Stimulated activated naive CD8-positive, alpha-beta T cell treated with anti-CD3 and anti-CD28 coated beads, Interleukin-15, amount 100 ng/mL, for 72 hours (primary cell): Measurements from ENCODE around the gene DIP2C.

ENCODE experiments used
- ATAC-seq: fragments of 150-1000 bp; cut with Tn5 transposase; 2 replicates; pipeline ENCODE4 v1.10.0; 2021; ENCODE audit warnings: mild to moderate bottlenecking, moderate library complexity
- DNase-seq, 2 donors: peaks; one replicate each; pipeline ENCODE4 v3.0.0; 2021 to 2022
- H3K27ac Mint-ChIP-seq, 2 donors: one replicate each; pipeline ENCODE4 v1.8.0; 2022; ENCODE audit warnings: mild to moderate bottlenecking in 2 of 2, mixed read lengths in 2 of 2, moderate library complexity in 2 of 2
- H3K27me3 Mint-ChIP-seq: one replicate; pipeline ENCODE4 v1.8.0; 2022; ENCODE audit warnings: mixed read lengths
- H3K4me1 Mint-ChIP-seq: one replicate; pipeline ENCODE4 v1.8.0; 2022; ENCODE audit warnings: mild to moderate bottlenecking, mixed read lengths
- H3K4me3 Mint-ChIP-seq, 2 donors: one replicate each; pipeline ENCODE4 v1.8.0; 2022; ENCODE audit warnings: mild to moderate bottlenecking in 2 of 2, mixed read lengths in 2 of 2, moderate library complexity in 1 of 2
- H3K9me3 Mint-ChIP-seq, 2 donors: one replicate each; pipeline ENCODE4 v1.8.0; 2022; ENCODE audit warnings: mixed read lengths in 2 of 2

Gene DIP2C

DNA sequence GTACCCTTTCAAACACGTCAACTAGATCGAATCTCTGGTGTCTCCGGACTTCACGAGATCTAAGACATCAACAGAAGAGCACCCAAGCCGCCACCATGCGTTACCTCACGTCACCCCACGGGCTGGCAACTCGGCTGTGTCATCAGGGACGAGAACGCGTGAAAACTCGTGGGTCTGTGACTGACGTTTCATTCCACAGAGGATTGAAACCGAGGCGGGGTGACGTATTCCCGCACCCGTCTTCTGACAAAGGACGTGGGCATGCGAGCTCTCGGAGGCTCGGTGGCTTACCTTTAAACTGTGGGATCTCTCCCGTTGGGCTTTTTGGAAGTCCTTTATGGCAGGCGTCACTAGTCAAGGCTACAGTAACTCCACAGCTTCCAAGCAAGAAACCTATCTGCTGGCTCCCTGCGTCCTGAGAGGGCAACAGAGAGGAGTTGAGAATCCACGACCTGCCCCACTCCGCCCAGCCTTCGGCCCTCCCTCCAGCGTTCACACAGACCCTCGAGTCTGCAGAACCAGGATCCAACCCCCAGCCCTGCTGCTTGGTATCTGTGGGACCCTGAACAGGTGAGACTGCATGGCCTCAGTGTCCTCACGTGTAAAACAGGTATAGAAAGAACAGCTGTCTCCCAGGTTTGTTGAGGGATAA, 298.9 kb downstream of the DIP2C start:
- no peak overlapping the region for H3K27ac Mint-ChIP-seq
- H3K4me3 Mint-ChIP-seq: no peak overlapping the region
- DNase-seq: no peak
- no peaks in the 10 kb centered on the region for H3K27me3 Mint-ChIP-seq
- H3K9me3 Mint-ChIP-seq: no peaks in the 10 kb centered on the region
- no peak for ATAC-seq
- H3K4me1 Mint-ChIP-seq: peaks cover 11% of the 10 kb centered on the region

DNA sequence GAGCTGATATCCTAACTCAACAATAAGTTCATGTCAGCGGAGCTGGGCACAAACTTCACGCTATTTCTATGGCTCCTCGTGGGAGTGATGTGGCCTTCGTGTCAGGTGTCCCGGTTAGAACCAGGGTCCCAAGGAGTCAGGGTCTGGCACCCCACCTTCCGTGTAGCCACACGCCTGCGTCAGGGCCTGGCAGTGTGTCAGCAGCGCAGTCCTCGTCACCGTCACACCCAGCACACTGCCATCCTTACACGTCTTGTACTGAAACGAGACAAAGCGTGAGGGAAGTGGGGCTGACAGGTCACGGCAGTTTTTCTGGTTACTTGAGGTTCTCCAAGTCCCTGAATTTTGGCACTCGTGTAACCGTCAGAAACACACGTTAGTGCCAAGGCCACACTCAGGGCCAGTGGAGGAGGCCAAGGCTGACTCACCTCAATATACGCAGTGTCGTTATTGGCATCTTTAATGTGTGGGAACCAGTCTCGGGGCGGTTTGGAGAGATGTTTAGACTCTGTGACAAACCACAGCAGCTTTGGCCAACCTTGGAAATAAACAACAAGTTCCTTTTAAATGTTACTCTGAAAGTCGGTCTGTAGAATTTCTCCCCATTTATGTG, 299.5 kb downstream of the DIP2C start:
- DNase-seq (no peak), ATAC-seq (no peak)
- Mint-ChIP-seq H3K27me3 (no peaks in the 10 kb centered on the region), H3K4me1 (peaks cover 11% of the 10 kb centered on the region), H3K4me3 (no peak overlapping the region), H3K9me3 (no peaks in the 10 kb centered on the region), H3K27ac (peak overlapping the region in 1 of 2 donors; percentile 42)

DNA sequence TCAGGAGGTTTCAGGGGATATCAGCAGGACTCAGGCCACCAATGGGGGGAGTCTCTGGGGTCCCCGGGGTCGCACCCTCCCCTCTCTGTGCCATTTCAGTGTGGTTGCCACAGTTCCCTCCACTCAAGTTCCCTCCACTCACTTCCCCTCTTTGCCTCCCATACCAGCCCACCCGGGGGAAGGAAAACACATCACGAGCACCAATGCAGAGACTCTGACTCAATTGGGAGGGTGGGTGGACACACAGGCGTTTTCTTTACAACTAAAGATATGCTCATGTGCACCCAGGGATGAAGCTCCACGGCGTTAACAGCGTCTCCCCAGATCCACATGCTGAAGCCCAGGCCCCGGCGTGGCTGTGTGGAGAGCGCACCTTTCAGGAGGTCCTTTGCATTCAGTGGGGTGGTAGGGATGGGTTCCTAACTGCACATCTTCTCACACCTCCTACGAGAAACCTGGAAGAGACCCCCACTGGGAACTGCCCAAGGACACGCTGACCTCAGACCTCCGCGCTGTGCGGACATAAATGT, 300.1 kb downstream of the DIP2C start:
- DNase-seq: no peak
- Mint-ChIP-seq H3K4me1 (peaks cover 5% of the 10 kb centered on the region), H3K27me3 (no peaks in the 10 kb centered on the region), H3K9me3 (no peaks in the 10 kb centered on the region), H3K27ac (no peak overlapping the region), H3K4me3 (no peak overlapping the region)
- ATAC-seq: no peak

DNA sequence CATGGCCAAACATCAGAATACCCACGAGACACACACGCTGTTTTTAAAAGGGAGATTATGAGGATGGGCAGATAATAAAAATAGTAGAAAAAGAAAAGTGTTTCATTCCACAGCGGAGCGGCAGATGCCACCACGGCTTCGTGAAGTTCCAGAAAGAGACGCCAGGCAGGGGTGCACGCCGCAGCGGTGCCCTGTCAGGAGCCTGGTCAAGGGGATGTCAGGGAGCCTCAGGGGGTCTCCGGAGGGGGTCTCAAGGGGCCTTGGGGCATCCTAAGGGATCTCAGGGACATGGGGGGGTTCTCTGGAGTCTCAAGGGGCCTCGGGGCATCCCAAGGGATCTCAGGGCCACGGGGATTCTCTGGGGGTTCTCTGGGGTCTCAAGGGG, 300.8 kb downstream of the DIP2C start:
- H3K27me3 Mint-ChIP-seq: no peaks in the 10 kb centered on the region
- H3K27ac Mint-ChIP-seq: peak overlapping the region; percentile 31 to 42
- H3K4me3 Mint-ChIP-seq: no peak overlapping the region
- no peaks in the 10 kb centered on the region for H3K4me1 Mint-ChIP-seq
- no peak for DNase-seq
- H3K9me3 Mint-ChIP-seq: no peaks in the 10 kb centered on the region
- ATAC-seq: no peak

DNA sequence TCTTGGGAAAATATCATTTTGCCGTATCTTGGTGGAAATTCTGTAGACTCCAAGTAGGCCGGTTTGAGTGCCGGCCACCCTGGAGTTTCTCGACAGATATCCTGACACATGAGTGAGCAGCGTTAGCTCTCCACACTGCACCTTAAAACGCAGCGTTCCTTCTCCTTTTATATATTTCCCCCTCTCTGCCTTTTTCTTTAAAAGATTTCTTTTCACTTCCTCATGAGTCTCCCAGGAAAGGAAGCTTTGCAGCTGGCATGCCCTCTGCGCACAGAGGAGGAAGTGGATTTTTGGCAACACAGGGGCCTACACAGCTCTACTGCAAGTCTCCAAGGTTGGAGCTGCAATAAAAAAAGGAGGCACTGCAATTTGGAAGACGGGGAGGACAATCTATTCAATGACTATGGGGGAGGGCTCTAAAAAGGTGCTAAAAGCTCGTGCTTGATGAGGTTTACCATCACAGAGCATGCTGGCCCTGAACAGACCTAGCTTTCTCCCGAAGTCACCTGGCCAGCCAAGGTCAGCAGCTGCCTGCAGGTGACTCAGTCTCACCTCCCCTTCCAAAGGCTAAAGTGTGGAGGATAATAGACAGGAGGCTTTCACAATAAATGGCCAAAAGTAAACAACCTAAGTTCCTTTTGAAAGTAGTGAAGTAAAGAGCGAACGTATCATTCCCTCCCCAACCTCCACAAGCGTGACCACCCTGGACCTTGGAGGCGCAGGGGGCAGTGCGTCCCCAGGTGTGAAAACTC, 301.4 kb downstream of the DIP2C start:
- no peaks in the 10 kb centered on the region for H3K9me3 Mint-ChIP-seq
- H3K4me1 Mint-ChIP-seq: no peaks in the 10 kb centered on the region
- no peaks in the 10 kb centered on the region for H3K27me3 Mint-ChIP-seq
- H3K4me3 Mint-ChIP-seq: no peak overlapping the region
- ATAC-seq (no peak), DNase-seq (no peak)
- peak overlapping the region; percentile 15 to 31 for H3K27ac Mint-ChIP-seq

GRCh38 chr10:387593-387891, 301.9 kb downstream of the DIP2C start:
- H3K4me3 Mint-ChIP-seq: no peak overlapping the region
- DNase-seq: no peak
- no peak for ATAC-seq
- no peaks in the 10 kb centered on the region for H3K9me3 Mint-ChIP-seq
- H3K4me1 Mint-ChIP-seq: peaks cover 1% of the 10 kb centered on the region
- no peak overlapping the region for H3K27ac Mint-ChIP-seq
- no peaks in the 10 kb centered on the region for H3K27me3 Mint-ChIP-seq

DNA sequence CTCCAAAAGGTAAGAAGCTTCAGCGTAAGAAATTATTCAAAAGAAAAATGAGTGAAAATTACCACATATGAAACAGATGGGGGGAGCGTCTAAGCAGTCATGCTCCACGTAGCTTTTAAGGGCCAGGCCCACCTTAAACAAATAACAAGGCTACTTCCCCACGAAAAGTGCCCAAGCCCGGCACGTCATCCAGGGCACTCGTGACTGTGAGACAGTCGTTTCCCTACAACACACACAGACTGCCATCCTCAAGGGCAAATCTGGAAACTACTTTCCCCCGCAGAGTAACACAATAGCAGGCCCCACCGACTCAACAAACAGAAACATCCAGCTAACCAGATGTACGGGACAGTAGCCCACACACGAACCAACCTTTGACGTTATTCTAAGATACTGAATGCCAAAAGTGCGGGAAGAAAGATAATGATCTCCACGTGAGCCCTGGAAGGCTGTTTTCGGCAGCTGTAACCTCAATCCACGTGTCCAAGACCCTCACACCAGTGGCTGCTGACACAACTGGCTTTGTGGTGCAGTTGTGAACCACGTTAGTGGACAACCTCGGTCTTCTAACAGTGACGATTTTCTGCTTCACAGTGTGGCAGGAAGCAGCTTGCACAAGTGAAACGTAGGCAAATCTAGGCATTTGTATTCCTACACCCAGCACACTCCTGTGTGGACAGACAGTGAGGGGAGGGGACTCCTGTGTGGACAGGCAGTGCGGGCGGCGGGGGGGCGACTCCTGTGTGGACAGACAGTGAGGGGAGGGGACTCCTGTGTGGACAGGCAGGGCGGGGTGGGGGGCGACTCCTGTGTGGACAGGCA, 302.5 kb downstream of the DIP2C start:
- no peak overlapping the region for H3K4me3 Mint-ChIP-seq

DNA sequence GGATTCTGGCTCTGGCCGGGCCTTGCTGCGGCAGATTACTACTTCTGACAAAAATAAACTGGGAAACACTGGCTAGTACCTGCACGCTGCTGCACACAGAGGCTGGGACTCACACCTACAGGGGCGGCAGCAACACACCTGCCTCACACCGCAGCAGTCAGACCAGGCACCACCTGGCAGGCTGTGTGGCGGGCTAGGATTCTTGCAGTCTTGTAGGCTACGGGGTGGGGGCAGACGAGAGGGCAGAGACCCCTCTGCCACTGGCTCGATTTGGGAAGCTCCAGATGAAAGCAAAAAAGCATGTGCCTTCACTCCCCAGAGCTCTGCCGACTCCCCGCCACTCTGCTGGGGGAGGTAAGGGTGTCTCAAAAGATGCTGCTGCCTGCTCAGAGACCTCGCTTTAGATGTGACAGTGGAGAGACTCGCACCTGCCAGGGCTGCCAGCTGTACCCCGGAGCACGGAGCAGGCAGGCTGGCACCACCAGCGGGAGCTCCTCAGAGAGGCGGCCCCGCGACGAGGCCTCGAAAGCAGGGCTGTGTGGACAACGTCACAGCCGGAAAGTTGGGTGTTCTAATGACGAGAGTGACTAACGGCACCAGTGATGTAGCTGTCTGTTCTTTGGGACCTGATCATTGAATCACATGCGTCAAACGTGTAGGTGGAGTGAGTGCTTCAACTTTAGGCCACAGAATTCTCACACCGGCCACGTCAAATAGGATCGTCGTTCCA, 303.7 kb downstream of the DIP2C start:
- H3K9me3 Mint-ChIP-seq: peaks cover 0 to 8% of the 10 kb centered on the region in 2 donors
- H3K4me1 Mint-ChIP-seq: peaks cover 16% of the 10 kb centered on the region
- H3K27ac Mint-ChIP-seq: no peak overlapping the region
- no peak for DNase-seq
- no peak for ATAC-seq
- no peak overlapping the region for H3K4me3 Mint-ChIP-seq
- no peaks in the 10 kb centered on the region for H3K27me3 Mint-ChIP-seq

More for the DNA sequence above, 302.5 kb downstream of the DIP2C start:
- Mint-ChIP-seq H3K27ac (no peak overlapping the region), H3K9me3 (peaks cover 0 to under 1% of the 10 kb centered on the region in 2 donors), H3K27me3 (no peaks in the 10 kb centered on the region), H3K4me1 (peaks cover 7% of the 10 kb centered on the region)
- DNase-seq: no peak
- ATAC-seq: peak; percentile 18

DNA sequence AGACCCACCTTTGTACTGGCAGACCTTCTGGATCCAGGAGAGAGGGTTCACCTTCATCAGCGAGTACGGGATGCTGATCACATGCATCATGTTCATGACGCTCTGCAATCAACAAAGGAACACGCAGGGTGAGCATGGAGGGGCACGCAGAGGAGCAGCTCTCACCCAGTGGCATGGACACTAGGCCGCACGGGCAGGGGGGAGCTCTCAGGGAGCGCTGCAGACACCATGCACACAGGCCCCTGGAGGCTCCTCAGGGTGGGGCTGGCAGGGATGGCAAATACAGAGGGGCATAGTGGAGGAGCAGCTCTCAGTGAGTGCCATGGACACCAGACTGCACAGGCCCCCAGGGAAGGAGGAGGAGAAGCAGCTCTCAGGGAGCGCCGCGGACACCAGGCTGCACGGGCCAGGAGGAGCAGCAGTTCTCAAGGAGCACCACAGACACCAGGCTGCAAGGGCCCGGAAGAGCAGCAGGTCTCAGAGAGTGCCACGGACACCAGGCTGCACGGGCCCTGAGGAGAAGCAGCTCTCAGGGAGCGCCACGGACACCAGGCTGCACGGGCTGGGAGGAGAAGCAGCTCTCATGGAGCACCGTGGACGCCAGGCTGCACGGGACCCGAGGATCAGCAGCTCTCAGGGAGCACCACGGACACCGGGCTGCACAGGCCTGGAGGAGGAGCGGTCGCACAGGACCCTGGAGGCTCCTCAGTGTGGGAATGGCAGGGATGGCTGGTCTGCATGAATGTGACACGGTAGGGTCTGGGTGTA, 304.7 kb downstream of the DIP2C start:
- no peaks in the 10 kb centered on the region for H3K27me3 Mint-ChIP-seq
- DNase-seq (no peak), ATAC-seq (peak; percentile 8)
- H3K4me1 Mint-ChIP-seq: peaks cover 16% of the 10 kb centered on the region
- no peak overlapping the region for H3K27ac Mint-ChIP-seq
- H3K4me3 Mint-ChIP-seq: no peak overlapping the region
- peaks cover 0 to 8% of the 10 kb centered on the region in 2 donors for H3K9me3 Mint-ChIP-seq

GRCh38 chr10:383519-383918, 305.9 kb downstream of the DIP2C start:
- Mint-ChIP-seq H3K27me3 (no peaks in the 10 kb centered on the region), H3K4me3 (no peak overlapping the region), H3K4me1 (peaks cover 16% of the 10 kb centered on the region), H3K9me3 (peaks cover 0 to 8% of the 10 kb centered on the region in 2 donors), H3K27ac (no peak overlapping the region)
- DNase-seq: no peak
- no peak for ATAC-seq

GRCh38 chr10:381805-382204, 307.7 kb downstream of the DIP2C start:
- H3K4me3 Mint-ChIP-seq: peak overlapping the region; percentile 52 to 77
- H3K27me3 Mint-ChIP-seq: no peaks in the 10 kb centered on the region
- peaks cover 25% of the 10 kb centered on the region for H3K4me1 Mint-ChIP-seq
- peaks cover 0 to 8% of the 10 kb centered on the region in 2 donors for H3K9me3 Mint-ChIP-seq
- DNase-seq (peak; percentile 5 to 37), ATAC-seq (peak; percentile 92)
- H3K27ac Mint-ChIP-seq: peak overlapping the region; percentile 44 to 90

DNA sequence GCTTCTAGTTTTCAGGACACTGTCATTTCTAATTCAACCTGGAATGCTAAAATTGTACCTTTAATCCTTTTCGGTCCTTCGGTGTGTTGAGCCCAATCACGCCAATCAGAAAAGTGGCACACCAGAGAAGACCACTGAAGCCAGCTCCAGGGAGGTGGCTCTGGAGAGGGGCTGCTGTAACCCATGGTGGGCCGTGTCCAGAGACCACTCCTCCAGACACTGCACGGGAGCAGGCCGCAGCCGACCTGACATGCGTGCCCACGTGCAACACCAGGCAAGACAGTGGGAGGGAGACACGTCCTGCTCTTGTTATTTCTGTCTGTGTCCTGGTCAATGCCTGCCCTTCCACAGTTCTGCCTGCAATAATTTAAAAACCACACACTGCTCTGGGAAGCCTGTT, 308.1 kb downstream of the DIP2C start:
- H3K4me3 Mint-ChIP-seq: peak overlapping the region in 1 of 2 donors; percentile 77
- peaks cover 25% of the 10 kb centered on the region for H3K4me1 Mint-ChIP-seq
- ATAC-seq (no peak), DNase-seq (no peak)
- peaks cover 0 to 8% of the 10 kb centered on the region in 2 donors for H3K9me3 Mint-ChIP-seq
- H3K27ac Mint-ChIP-seq: no peak overlapping the region
- no peaks in the 10 kb centered on the region for H3K27me3 Mint-ChIP-seq

DNA sequence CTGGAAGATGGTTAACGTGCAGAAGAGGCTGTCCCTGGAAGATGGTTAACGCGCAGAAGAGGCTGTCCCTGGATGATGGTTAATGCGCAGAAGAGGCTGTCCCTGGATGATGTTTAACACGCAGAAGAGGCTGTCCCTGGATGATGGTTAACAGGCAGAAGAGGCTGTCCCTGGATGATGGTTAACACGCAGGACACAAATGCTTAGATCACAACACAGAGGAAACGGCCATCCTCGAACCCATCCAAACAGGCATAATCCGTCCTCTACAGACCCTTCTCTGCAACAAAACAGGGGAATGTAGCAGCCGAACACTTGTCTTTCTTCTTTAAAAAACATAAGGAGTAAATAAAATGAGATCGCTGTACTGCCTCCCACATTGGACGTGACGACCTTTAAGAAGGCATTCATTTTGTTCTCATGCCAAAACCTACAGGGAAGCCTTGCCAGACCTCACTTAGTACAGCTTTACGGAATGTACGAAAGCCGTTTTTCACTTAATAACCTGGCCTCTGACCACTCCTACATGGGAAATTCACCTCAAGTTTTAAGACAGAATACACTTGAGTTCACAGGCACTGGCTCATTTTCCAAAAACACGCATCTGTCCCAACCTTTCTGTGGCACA, 309.0 kb downstream of the DIP2C start:
- ATAC-seq: no peak
- DNase-seq: no peak
- Mint-ChIP-seq H3K4me3 (no peak overlapping the region), H3K4me1 (peaks cover 25% of the 10 kb centered on the region), H3K9me3 (peaks cover 0 to 8% of the 10 kb centered on the region in 2 donors), H3K27ac (no peak overlapping the region), H3K27me3 (no peaks in the 10 kb centered on the region)
